ENCODE data around the gene KRT80.

DNA sequence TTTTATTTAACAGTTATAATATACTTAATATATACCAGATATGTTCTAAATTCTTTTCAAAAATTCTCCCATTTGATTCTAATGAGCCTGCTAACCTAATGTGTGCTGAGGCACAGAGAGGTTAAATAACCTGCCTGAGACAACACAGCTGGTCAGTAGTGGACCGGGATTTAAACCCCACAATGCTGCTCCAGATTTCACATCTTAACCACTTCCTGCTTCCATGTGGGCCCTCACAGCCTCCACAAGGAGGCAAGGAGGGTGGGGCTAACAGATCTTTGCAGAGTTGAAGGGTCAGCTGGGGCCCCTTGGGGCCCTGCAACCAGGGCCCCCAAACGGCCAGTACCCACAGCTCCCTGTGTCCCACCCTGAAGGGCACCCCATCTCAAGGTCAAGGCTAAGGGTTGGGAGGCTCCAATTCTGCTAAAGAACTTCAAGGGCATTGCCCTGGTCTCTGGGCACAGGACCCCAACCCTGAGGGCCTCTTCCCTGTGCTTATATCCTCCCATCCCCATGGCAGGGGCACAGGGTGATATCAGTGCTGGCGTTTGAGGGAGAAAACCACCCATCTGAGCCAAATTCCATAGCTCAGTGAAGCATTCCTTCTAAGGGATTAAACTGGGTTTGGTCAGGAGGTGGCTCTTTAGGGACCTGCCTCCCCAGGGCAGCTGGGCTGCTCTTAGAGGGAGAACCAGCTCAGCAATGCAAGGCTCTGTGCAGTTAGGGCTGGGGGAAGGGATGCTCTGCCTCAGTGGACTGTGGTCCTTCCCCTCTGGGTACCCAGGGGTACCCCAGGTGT, 2.2 kb downstream of the KRT80 start:
- TF ChIP-seq, protein P1, sequence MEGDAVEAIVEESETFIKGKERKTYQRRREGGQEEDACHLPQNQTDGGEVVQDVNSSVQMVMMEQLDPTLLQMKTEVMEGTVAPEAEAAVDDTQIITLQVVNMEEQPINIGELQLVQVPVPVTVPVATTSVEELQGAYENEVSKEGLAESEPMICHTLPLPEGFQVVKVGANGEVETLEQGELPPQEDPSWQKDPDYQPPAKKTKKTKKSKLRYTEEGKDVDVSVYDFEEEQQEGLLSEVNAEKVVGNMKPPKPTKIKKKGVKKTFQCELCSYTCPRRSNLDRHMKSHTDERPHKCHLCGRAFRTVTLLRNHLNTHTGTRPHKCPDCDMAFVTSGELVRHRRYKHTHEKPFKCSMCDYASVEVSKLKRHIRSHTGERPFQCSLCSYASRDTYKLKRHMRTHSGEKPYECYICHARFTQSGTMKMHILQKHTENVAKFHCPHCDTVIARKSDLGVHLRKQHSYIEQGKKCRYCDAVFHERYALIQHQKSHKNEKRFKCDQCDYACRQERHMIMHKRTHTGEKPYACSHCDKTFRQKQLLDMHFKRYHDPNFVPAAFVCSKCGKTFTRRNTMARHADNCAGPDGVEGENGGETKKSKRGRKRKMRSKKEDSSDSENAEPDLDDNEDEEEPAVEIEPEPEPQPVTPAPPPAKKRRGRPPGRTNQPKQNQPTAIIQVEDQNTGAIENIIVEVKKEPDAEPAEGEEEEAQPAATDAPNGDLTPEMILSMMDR (IDR thresholded peaks at IDR 0.05 in 2 of 3, conservative IDR thresholded peaks at IDR 0.05 in 1 of 3; ENCODE audit: borderline replicate concordance in 1 of 3, insufficient read depth in 1 of 3, low read depth in 2 of 3, low read length in 2 of 3): no peak
- TF ChIP-seq ZNF274 (IDR thresholded peaks at IDR 0.05; ENCODE audit: low read depth, low read length): no peak
- no peak for TF ChIP-seq POLR2AphosphoS5 (IDR thresholded peaks at IDR 0.05; ENCODE audit: low read depth, low read length)
- TF ChIP-seq, protein P2, sequence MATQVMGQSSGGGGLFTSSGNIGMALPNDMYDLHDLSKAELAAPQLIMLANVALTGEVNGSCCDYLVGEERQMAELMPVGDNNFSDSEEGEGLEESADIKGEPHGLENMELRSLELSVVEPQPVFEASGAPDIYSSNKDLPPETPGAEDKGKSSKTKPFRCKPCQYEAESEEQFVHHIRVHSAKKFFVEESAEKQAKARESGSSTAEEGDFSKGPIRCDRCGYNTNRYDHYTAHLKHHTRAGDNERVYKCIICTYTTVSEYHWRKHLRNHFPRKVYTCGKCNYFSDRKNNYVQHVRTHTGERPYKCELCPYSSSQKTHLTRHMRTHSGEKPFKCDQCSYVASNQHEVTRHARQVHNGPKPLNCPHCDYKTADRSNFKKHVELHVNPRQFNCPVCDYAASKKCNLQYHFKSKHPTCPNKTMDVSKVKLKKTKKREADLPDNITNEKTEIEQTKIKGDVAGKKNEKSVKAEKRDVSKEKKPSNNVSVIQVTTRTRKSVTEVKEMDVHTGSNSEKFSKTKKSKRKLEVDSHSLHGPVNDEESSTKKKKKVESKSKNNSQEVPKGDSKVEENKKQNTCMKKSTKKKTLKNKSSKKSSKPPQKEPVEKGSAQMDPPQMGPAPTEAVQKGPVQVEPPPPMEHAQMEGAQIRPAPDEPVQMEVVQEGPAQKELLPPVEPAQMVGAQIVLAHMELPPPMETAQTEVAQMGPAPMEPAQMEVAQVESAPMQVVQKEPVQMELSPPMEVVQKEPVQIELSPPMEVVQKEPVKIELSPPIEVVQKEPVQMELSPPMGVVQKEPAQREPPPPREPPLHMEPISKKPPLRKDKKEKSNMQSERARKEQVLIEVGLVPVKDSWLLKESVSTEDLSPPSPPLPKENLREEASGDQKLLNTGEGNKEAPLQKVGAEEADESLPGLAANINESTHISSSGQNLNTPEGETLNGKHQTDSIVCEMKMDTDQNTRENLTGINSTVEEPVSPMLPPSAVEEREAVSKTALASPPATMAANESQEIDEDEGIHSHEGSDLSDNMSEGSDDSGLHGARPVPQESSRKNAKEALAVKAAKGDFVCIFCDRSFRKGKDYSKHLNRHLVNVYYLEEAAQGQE (IDR thresholded peaks at IDR 0.05; ENCODE audit: low read depth): no peak
- TF ChIP-seq SRF (IDR thresholded peaks at IDR 0.05; ENCODE audit: low read depth): no peak
- no peak for TF ChIP-seq EZH2 (IDR thresholded peaks at IDR 0.05)
- no peak for TF ChIP-seq JUND (IDR thresholded peaks at IDR 0.05)
- TF ChIP-seq CEBPB (IDR thresholded peaks at IDR 0.05; ENCODE audit: low read depth): no peak
- TF ChIP-seq, protein P3, sequence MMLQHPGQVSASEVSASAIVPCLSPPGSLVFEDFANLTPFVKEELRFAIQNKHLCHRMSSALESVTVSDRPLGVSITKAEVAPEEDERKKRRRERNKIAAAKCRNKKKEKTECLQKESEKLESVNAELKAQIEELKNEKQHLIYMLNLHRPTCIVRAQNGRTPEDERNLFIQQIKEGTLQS (IDR thresholded peaks at IDR 0.05): no peak
- no peak for TF ChIP-seq TCF7L2 (IDR thresholded peaks at IDR 0.05; ENCODE audit: borderline replicate concordance, extremely low read depth, insufficient read depth, insufficient read length)
- no peak for TF ChIP-seq EGR1 (IDR thresholded peaks at IDR 0.05; ENCODE audit: low read depth)
- no peak for TF ChIP-seq SP1 (IDR thresholded peaks at IDR 0.05; ENCODE audit: low read depth)
- TF ChIP-seq RAD21 (IDR thresholded peaks at IDR 0.05; ENCODE audit: low read depth): no peak
